GM18867 (cell line): ENCODE data around the gene ABTB2.
A peak's percentile ranks its signal among the peaks of the same experiment; 100 is the strongest.

ENCODE experiments used
- ATAC-seq: cut with Tn5 transposase; IDR thresholded peaks from one replicate; pipeline ENCODE4 v1.9.1; 2021; ENCODE audit warnings: mild to moderate bottlenecking, moderate library complexity; ENCODE audit not compliant: unreplicated experiment

The ABTB2 gene

GRCh38 chr11:34317666-34318065, 40.1 kb downstream of the ABTB2 start:
- no peak for ATAC-seq

DNA sequence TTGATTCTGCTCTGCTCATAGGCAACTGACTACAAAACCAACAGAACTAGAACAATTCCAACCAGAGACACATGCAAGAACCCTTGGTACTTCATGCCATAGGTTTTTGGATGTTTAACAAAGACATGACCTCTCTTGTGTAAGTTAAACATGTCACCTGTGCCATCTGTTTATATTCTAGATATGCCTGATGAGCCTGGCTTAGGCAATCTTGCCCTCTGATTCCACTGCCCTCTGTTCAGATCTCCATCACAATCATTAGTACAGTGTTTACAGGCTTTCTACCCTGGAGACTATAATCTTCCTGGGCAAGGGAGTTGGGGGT, 40.8 kb downstream of the ABTB2 start:
- no peak for ATAC-seq

DNA sequence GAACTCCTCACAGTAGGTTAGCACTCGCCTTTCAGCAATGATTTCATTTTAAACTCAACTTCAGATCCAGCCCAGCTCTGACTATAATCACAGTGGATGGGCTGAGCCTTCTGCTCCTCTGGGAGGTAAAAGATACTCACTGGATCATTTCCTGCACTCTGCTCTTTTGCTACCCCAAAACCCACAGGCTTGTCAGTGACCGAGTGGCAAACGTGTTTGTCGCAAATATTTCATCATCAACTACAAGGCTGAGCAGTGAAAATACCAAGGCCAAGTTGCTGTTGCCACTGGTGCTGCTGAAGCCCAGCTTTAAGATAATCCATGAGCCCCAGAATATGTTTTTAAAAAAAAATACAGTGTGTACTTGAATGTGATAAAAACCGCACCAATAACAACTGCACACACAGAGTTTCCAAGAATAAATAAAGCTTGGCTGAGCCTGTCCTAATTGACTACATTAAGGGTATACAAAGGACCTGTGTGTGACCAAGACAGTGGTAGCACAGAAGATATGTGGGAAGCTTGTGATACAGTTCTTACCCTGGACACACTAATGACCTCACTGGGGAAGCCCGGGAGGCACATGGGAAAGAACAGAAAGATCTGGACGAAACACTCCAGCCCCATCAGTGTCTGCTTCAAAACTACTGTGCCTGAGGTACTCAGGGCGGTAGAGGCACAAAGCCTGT, 41.3 kb downstream of the ABTB2 start:
- ATAC-seq = no peak

DNA sequence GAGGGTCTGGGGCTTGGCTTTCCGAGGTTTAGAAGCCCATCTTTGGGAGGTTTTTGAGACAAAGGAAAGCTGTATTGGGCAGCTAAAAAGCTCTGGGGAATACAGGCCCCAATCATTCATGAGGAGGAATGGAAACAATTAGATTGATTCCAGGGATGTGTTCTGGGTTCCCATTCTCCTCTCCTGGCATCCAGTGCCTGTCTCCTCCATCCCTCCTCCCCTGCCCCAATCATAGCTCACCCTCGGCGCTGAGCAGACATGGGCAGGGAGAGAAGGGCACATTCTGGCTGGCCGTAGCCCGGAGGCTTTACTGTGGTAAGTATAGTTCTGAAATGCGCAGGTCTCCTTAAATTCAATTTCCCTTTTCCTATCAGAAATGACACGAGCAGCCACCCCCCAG, 42.4 kb downstream of the ABTB2 start:
- no peak for ATAC-seq

DNA sequence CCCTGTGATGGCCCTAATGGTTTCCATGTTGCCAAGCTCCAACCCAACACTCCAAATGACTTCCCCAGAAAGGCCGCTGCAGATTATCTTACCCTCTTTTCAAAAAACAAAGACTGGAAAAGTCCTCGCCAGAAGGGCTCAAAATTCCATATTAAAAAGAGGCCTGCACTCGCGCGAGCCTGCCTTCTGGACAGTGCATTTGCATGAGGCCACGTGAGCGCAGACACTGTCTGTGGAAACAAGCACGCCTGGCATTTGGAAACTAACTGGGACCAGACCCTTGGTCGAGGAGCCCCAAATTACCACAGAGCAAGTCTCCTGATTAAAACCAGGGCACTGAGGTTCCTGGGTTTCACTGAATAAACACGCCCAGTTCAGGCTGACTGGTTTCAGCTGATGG, 42.9 kb downstream of the ABTB2 start:
- ATAC-seq = no peak

DNA sequence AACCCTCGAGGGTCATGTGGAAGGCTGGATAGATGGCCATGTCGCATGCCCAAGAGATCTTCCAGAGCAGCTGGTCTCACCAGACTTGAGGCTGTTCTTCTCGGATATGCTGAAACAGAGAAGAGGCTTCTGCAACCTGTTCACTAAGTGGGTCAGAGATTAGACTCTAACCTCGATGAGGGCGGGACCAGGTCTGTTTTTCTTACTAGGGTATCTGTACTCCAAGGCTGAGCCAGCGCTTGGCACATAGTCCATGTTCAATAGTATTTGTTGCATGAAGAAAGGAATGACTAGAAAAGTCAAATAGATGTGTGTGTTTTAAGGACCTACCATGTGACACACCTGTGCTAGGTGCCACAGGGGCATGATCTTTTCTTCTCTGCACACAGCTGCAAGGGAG, 43.6 kb downstream of the ABTB2 start:
- ATAC-seq = no peak

GRCh38 chr11:34313099-34313517, 44.7 kb downstream of the ABTB2 start:
- ATAC-seq = no peak

- ATAC-seq = no peak
These were observed 46.7 kb downstream of the ABTB2 start for GRCh38 chr11:34311126-34311525.

GRCh38 chr11:34309965-34310364, 47.8 kb downstream of the ABTB2 start:
- ATAC-seq = no peak

DNA sequence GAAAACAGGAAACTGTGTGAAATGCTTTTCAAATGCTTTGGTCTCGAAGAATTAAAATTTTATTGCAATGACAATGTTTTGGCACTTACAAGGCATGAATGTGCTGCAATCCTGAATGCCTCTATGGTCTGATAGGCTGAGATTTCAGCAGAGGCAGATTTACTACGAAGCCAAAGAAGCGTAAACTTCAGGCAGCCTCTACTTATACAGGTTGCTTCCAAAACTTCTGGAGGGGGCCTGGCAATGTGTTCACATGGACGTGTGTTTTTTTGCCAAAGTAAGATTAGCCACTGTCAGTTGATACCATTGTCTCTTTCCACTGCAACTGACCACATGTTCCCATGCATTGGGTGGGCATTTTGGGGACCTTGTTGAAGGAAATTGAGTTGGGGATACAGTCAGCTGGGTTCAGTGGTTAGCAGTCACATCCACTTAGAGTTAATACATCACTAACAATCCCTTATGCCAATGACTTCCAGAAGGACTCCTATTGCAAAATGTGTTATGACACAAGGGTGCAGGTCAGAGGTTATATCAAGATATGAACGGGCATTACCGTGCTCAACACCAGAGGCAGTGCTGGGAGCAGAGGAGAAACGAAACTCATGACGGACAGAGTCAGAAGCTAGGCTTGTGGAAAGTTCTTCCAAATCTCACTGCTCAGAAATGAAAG, 48.8 kb downstream of the ABTB2 start:
- no peak for ATAC-seq

DNA sequence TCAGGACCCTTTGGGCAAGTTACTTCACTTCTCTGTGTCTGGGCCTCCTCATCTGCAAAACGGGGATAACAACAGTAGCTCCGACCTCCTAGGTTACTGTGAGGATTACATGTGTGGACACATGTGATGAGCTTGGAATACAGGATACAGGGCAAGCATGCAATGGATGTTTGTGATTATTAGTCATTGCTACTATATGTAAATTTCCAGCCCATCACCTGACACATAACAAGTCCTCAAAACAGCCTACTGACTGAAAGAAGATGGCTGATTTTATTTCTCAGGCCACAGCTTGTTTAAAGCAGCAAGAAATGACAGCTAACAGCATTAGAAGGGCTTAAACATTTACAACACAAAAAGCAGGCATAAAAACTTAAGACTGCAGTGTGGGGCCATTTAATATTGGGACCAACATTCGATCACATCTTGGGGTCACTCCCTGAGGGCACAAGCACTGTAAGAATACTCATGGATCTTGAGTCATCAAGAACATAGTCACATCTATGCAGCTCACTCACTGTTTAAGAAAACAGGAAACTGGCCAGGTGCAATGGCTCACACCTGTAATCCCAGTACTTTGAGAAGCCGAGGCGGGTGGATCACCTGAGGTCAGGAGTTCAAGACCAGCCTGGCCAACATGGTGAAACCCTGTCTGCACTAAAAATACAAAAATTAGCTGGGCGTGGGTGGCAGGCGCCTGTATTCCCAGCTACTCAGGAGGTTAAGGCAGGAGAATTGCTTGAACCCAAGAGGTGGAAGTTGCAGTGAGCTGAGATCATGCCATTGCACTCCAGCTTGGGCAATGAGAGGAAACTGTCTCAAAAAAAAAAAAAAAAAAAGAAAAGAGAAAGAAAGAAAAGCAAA, 49.5 kb downstream of the ABTB2 start:
- ATAC-seq = no peak

GRCh38 chr11:34305780-34306179, 52.0 kb downstream of the ABTB2 start:
- ATAC-seq = no peak

DNA sequence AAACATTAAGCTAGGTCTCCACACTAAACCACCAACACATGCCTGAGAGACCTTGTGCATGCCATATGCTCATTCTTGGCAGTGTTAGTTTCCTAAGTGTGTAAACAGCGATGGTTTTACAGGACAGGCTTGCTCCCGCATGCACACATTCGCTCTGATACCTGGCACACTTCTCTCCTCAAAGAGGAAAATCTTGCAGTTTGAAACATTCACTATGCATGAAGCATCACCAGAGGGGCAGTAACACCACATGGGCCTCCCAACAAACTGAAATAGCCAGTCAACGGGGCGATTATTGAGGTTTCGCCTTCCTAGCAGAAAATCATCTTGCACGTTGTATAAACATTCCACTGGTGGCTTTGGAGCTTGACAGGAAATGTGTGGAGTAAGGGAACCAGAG, 52.6 kb downstream of the ABTB2 start:
- ATAC-seq = no peak

DNA sequence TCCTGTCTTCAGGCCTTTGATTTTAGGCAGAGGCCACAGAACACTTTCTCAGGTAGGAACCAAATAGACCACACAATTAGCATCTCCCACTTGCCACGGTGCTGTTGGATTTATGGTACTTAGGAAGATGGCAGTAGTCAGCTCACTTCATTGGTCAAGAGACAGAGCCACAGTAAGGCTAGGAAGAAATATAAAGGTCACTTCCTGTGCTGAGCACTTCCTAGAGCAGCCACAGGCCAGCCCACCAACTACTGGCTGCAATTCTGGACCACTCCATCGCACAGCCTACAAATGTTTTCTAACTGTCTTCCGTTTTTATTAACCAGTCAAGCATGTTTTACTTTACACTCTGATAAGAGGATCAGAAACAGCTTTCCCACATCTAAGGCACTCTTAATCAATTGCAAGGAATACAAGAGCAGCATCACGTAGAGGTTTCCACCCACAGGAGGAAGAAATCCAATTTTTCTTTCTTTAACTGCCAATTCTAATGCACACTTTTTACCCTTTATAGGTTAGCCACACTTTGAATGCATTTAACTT, 54.7 kb downstream of the ABTB2 start:
- no peak for ATAC-seq

- ATAC-seq = peak; percentile 71
These were observed 55.5 kb downstream of the ABTB2 start for GRCh38 chr11:34302046-34302921.

GRCh38 chr11:34300926-34301295, 56.9 kb downstream of the ABTB2 start:
- no peak for ATAC-seq

DNA sequence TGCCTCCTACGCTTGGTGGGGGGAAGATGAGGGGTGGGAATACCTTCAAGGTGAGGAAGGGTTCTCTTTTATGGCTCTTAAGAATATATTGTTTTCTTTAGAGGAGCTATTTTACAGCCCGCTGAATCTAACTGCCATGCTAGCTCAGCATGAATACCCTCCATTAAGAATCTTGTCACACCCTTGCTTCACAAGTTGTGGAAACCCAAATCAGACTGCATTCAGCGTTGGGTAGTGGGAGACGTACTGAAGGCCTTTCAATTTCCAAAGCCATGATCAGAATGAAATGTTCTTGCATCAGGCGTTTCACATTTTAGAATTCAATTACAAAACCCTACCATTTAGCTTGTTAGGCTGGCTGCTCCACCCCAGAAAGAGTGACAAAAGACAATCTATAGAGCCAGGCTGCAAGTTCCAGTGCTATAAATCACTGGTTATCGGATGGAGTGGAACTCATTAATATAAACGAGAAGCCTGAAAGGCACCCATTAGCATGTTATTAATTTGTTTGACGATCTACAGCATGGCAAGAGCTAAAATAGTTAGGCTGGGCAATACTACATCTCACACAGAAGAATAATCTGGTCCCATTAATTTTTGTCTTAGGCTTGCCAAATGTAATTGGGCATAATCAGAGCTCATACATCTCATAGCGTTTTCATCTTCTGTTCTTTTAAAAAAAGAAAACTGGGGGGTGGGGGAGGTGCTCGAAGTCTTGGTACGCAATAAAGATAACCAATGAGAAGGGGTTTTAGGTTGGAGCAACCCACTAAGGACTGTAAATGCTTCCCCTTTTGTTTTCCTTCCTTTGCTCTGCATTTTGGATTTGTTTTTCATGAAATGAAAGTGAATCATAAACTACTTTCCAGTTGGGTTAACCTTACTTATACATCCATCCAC, 57.5 kb downstream of the ABTB2 start:
- no peak for ATAC-seq

DNA sequence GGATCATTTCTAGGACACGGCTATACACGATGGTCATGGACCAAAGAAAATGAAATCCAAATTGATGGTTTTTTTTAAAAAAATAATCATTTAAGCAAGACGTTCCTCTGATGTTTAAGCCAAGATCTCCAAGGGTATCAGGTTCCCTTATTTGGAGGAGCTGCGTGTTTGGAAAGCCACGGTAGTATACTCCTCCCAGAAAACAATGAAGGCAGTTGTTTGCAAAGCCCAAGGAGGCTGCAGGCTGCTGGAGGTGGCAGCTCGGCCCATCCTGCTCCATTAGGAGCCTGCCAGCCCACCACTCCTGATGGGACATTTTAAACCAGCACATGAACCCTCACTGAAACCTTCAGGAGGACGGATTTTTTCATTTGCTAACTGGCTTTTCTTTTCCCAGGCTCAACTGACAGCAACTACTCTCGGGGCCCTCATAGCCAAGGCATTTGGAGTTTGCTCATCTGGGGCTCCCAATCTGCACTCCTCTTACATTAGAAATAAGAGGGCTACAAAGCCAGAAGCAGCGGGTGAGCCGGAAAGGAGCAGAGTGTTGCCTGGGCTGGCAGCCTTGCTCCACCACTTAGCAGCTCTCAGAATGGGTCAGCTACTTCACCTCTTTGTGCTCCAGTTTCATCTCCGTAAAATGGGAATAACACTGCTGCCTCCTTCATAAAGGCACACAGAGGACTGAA, 58.4 kb downstream of the ABTB2 start:
- ATAC-seq = no peak

- no peak for ATAC-seq
These were observed 58.9 kb downstream of the ABTB2 start for GRCh38 chr11:34298871-34299270.
